MM.1S (cell line): ENCODE results near the gene KRT80.
A peak's percentile ranks its signal among the peaks of the same experiment; 100 is the strongest.

ENCODE experiments used
- DNase-seq: peaks from one replicate; pipeline ENCODE4 v3.0.0-alpha.2; 2015
- H2AFZ ChIP-seq: fragments of 300-600 bp; sonication (generic); 2 replicates; pipeline ENCODE4 v1.6.0; 2016; ENCODE audit warnings: antibody characterized with exemption, low read length
- H3F3A ChIP-seq: fragments of 300-600 bp; sonication (generic); 2 replicates; pipeline ENCODE4 v1.6.1; 2016; ENCODE audit warnings: mild to moderate bottlenecking, antibody characterized with exemption, low read length, moderate library complexity, mixed read lengths; ENCODE audit not compliant: insufficient read depth
- H3K27ac ChIP-seq: fragments of 300-600 bp; sonication (generic); 2 replicates; pipeline ENCODE4 v1.5.1; 2016; ENCODE audit warnings: mild to moderate bottlenecking, low read length
- H3K27me3 ChIP-seq: fragments of 300-600 bp; sonication (generic); replicated peaks from 2 replicates; pipeline ENCODE4 v1.6.0; 2016; ENCODE audit warnings: low read length; ENCODE audit not compliant: insufficient read depth
- H3K36me3 ChIP-seq: fragments of 300-600 bp; sonication (generic); replicated peaks from 2 replicates; pipeline ENCODE4 v1.6.1; 2016; ENCODE audit warnings: mild to moderate bottlenecking, low read length, mixed read lengths; ENCODE audit not compliant: insufficient read depth
- H3K4me1 ChIP-seq: fragments of 300-600 bp; sonication (generic); 2 replicates; pipeline ENCODE4 v1.6.1; 2016; ENCODE audit warnings: low read length, mixed read lengths
- H3K4me2 ChIP-seq: fragments of 300-600 bp; sonication (generic); 2 replicates; pipeline ENCODE4 v1.6.0; 2016; ENCODE audit warnings: low read depth, low read length
- H3K4me3 ChIP-seq: fragments of 300-600 bp; sonication (generic); 2 replicates; pipeline ENCODE4 v1.5.1; 2016; ENCODE audit warnings: low read length, mixed read lengths
- H3K79me2 ChIP-seq: fragments of 300-600 bp; sonication (generic); 2 replicates; pipeline ENCODE4 v1.6.1; 2016; ENCODE audit warnings: mixed run types, low read length, mixed read lengths
- H3K9ac ChIP-seq: fragments of 300-600 bp; sonication (generic); 2 replicates; pipeline ENCODE4 v1.6.1; 2016; ENCODE audit warnings: low read length, mixed read lengths
- H3K9me2 ChIP-seq: fragments of 300-600 bp; sonication (generic); replicated peaks from 2 replicates; pipeline ENCODE4 v1.6.1; 2016; ENCODE audit warnings: mild to moderate bottlenecking, low read length, mixed read lengths; ENCODE audit not compliant: insufficient read depth
- H3K9me3 ChIP-seq: fragments of 300-600 bp; sonication (generic); replicated peaks from 2 replicates; pipeline ENCODE4 v1.6.1; 2016; ENCODE audit warnings: mild to moderate bottlenecking, low read length, mixed read lengths; ENCODE audit not compliant: insufficient read depth
- H4K20me1 ChIP-seq: fragments of 300-600 bp; sonication (generic); 2 replicates; pipeline ENCODE4 v1.6.1; 2016; ENCODE audit warnings: mild to moderate bottlenecking, low read length, moderate library complexity, mixed read lengths; ENCODE audit not compliant: insufficient read depth
- CTCF ChIP-seq: fragments of 300-600 bp; sonication (generic); IDR thresholded peaks from 2 replicates; pipeline ENCODE4 v1.5.1; 2016; ENCODE audit warnings: antibody characterized with exemption, low read length, mixed read lengths
- EZH2 ChIP-seq: fragments of 300-600 bp; sonication (generic); optimal IDR thresholded peaks from 2 replicates; pipeline ENCODE3; 2017; ENCODE audit warnings: low read depth, mild to moderate bottlenecking, antibody characterized with exemption, low read length, mixed read lengths
- EZH2phosphoT487 ChIP-seq: fragments of 300-600 bp; sonication (generic); IDR thresholded peaks from 2 replicates; pipeline ENCODE4 v1.6.1; 2018; ENCODE audit warnings: antibody characterized with exemption, low read length

KRT80 gene

GRCh38 chr12:52121824-52122539 lies 69.8 kb downstream of the KRT80 start:
- Histone ChIP-seq H2AFZ (no peak overlapping the region), H3K36me3 (no peaks in the 10 kb centered on the region), H4K20me1 (no peaks in the 10 kb centered on the region), H3K27me3 (peaks cover 64% of the 10 kb centered on the region), H3K4me1 (peaks cover 32% of the 10 kb centered on the region), H3K79me2 (no peaks in the 10 kb centered on the region), H3K9me3 (no peaks in the 10 kb centered on the region), H3K9ac (no peak overlapping the region), H3K4me3 (no peak overlapping the region), H3K27ac (no peak overlapping the region), H3F3A (peaks cover 21% of the 10 kb centered on the region), H3K4me2 (no peak overlapping the region), H3K9me2 (no peaks in the 10 kb centered on the region)
- no peak for TF ChIP-seq EZH2
- TF ChIP-seq CTCF, result peak; percentile 79
- DNase-seq, result peak; percentile 51

DNA sequence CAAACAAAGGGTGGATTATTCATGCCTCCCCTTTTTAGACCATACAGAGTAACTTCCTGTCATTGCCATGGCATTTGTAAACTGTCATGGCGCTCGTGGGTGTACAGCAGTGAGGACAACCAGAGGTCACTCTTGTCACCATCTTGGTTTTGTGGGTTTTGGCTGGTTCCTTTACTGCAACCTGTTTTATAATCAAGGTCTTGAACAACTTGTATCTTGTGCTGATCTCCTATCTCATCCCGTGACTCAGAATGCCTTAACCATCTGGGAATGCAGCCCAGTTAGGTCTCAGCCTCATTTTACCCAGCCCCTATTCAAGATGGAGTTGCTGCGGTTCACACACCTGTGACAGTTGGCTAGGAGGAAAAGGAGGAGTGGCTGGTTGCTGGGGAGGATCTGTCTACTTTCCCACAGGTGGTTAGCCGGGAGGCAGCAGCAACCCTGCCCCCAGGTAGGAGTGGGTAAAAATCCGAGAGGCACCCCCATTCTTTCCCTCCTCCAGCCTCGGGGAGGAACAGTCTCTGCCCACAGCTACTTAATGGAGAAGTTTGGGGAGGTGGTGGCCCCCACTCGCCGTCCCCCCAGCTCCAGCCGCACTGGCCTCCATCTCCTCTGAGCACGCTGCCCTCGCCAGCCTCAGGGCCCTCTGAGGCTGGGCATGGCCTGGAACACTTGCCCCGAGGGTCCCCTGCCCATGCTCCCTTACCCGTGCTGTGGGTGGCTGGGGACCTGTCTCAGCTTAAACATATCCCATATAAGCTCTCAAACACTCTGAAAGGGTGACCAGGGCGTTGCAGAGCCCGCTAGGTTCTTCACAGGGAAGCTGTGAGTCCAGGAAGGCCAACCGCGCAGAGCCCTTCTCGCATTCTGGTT lies 70.6 kb downstream of the KRT80 start:
- H3K36me3 ChIP-seq, result no peaks in the 10 kb centered on the region
- TF ChIP-seq EZH2 (no peak), EZH2phosphoT487 (no peak), CTCF (no peak)
- H3K9me2 ChIP-seq, result no peaks in the 10 kb centered on the region
- H2AFZ ChIP-seq, result no peak overlapping the region
- peaks cover 25% of the 10 kb centered on the region for H3F3A ChIP-seq
- H3K4me2 ChIP-seq, result no peak overlapping the region
- H3K4me3 ChIP-seq, result no peak overlapping the region
- peaks cover 56% of the 10 kb centered on the region for H3K27me3 ChIP-seq
- H3K27ac ChIP-seq, result no peak overlapping the region
- no peaks in the 10 kb centered on the region for H3K9me3 ChIP-seq
- H3K79me2 ChIP-seq, result no peaks in the 10 kb centered on the region
- no peak overlapping the region for H3K9ac ChIP-seq
- H3K4me1 ChIP-seq, result peaks cover 37% of the 10 kb centered on the region
- DNase-seq, result no peak
- H4K20me1 ChIP-seq, result no peaks in the 10 kb centered on the region

GRCh38 chr12:52119398-52120254 lies 72.2 kb downstream of the KRT80 start:
- Histone ChIP-seq H3K4me2 (peak overlapping the region; percentile 35; the same call in 1 of the 2 replicates), H3K9me3 (no peaks in the 10 kb centered on the region), H3K4me1 (peaks cover 42% of the 10 kb centered on the region), H2AFZ (no peak overlapping the region), H3K4me3 (no peak overlapping the region), H3F3A (peaks cover 25% of the 10 kb centered on the region), H3K9ac (no peak overlapping the region), H3K36me3 (no peaks in the 10 kb centered on the region), H4K20me1 (no peaks in the 10 kb centered on the region), H3K27me3 (peaks cover 41% of the 10 kb centered on the region), H3K9me2 (no peaks in the 10 kb centered on the region), H3K27ac (no peak overlapping the region), H3K79me2 (no peaks in the 10 kb centered on the region)
- TF ChIP-seq EZH2phosphoT487, result no peak
- peak; percentile 68 for TF ChIP-seq CTCF
- no peak for TF ChIP-seq EZH2
- peak; percentile 30 for DNase-seq
